Activated naive CD4-positive, alpha-beta T cell treated with anti-CD3 and anti-CD28 coated beads, Interleukin-2, amount 10 ng/mL, durations not matched to agents 7 days and 5 days (primary cell): ENCODE measurements around the gene LMO7.

Source experiments
- CTCF ChIA-PET: fragments of 350-600 bp; sonication (Branson Sonifier 250); formaldehyde crosslinking; loops from one replicate; lab custom pipeline; 2021; ENCODE audit warnings: antibody characterized with exemption; lab: Charles Lee
- DNase-seq: peaks from one replicate; pipeline ENCODE4 v3.0.0-alpha.2; 2020
- H3K27ac Mint-ChIP-seq: one replicate; pipeline ENCODE4 v1.8.0; 2021; ENCODE audit warnings: mild to moderate bottlenecking, moderate library complexity, mixed read lengths
- H3K27me3 Mint-ChIP-seq: one replicate; pipeline ENCODE4 v1.8.0; 2021; ENCODE audit warnings: mild to moderate bottlenecking, mixed read lengths
- H3K36me3 Mint-ChIP-seq: one replicate; pipeline ENCODE4 v1.8.0; 2021; ENCODE audit warnings: mixed read lengths
- H3K4me1 Mint-ChIP-seq: one replicate; pipeline ENCODE4 v1.8.0; 2021; ENCODE audit warnings: mixed read lengths
- H3K4me3 Mint-ChIP-seq: one replicate; pipeline ENCODE4 v1.8.0; 2021; ENCODE audit warnings: mild to moderate bottlenecking, moderate library complexity, mixed read lengths
- H3K9me3 Mint-ChIP-seq: one replicate; pipeline ENCODE4 v1.8.0; 2021; ENCODE audit warnings: mixed read lengths

LMO7 gene

GRCh38 chr13:75889427-75889826 is 253.3 kb downstream of the LMO7 start:
- no peak overlapping the region for H3K4me3 Mint-ChIP-seq
- no peaks in the 10 kb centered on the region for H3K36me3 Mint-ChIP-seq
- H3K9me3 Mint-ChIP-seq: no peaks in the 10 kb centered on the region
- H3K27ac Mint-ChIP-seq: no peak overlapping the region
- H3K4me1 Mint-ChIP-seq: no peaks in the 10 kb centered on the region
- no peak for DNase-seq
- H3K27me3 Mint-ChIP-seq: no peaks in the 10 kb centered on the region
- CTCF ChIA-PET: interaction anchor here (1.1 kb wide), 2 partner anchors 13 to 19 kb away, joined by 3 to 6 read pairs; no protein-coding TSS in a partner anchor

GRCh38 chr13:75895168-75895567 is 259.0 kb downstream of the LMO7 start:
- no peaks in the 10 kb centered on the region for H3K4me1 Mint-ChIP-seq
- no peak overlapping the region for H3K4me3 Mint-ChIP-seq
- H3K9me3 Mint-ChIP-seq: no peaks in the 10 kb centered on the region
- H3K27ac Mint-ChIP-seq: no peak overlapping the region
- DNase-seq: no peak
- H3K36me3 Mint-ChIP-seq: no peaks in the 10 kb centered on the region
- H3K27me3 Mint-ChIP-seq: peaks cover 3% of the 10 kb centered on the region
- CTCF ChIA-PET: no interaction called here

GRCh38 chr13:75896271-75896670 is 260.1 kb downstream of the LMO7 start:
- no peak overlapping the region for H3K27ac Mint-ChIP-seq
- H3K9me3 Mint-ChIP-seq: no peaks in the 10 kb centered on the region
- H3K4me1 Mint-ChIP-seq: no peaks in the 10 kb centered on the region
- no peaks in the 10 kb centered on the region for H3K36me3 Mint-ChIP-seq
- no peak for DNase-seq
- H3K27me3 Mint-ChIP-seq: peaks cover 3% of the 10 kb centered on the region
- no peak overlapping the region for H3K4me3 Mint-ChIP-seq
- CTCF ChIA-PET: interaction anchor here (0.6 kb wide), 1 partner anchor 1044 kb away, joined by 3 read pairs; no protein-coding TSS in a partner anchor

GRCh38 chr13:75897386-75897785 is 261.3 kb downstream of the LMO7 start:
- no peak overlapping the region for H3K4me3 Mint-ChIP-seq

GRCh38 chr13:75901501-75901900 is 265.4 kb downstream of the LMO7 start:
- Mint-ChIP-seq H3K4me1 (no peaks in the 10 kb centered on the region), H3K27ac (no peak overlapping the region), H3K4me3 (no peak overlapping the region), H3K9me3 (no peaks in the 10 kb centered on the region), H3K27me3 (peaks cover 6% of the 10 kb centered on the region), H3K36me3 (no peaks in the 10 kb centered on the region)
- no peak for DNase-seq
- CTCF ChIA-PET: no interaction called here

More at GRCh38 chr13:75897386-75897785, 261.3 kb downstream of the LMO7 start:
- no peak for DNase-seq
- CTCF ChIA-PET: no interaction called here
- Mint-ChIP-seq H3K27ac (no peak overlapping the region), H3K9me3 (no peaks in the 10 kb centered on the region), H3K36me3 (no peaks in the 10 kb centered on the region), H3K4me1 (no peaks in the 10 kb centered on the region), H3K27me3 (peaks cover 3% of the 10 kb centered on the region)

- no peak for DNase-seq
- H3K27me3 Mint-ChIP-seq: peaks cover 4% of the 10 kb centered on the region
- no peaks in the 10 kb centered on the region for H3K36me3 Mint-ChIP-seq
- H3K9me3 Mint-ChIP-seq: no peaks in the 10 kb centered on the region
- H3K4me3 Mint-ChIP-seq: no peak overlapping the region
- CTCF ChIA-PET: no interaction called here
- H3K4me1 Mint-ChIP-seq: no peaks in the 10 kb centered on the region
- H3K27ac Mint-ChIP-seq: no peak overlapping the region
These were observed 266.3 kb downstream of the LMO7 start for GRCh38 chr13:75902166-75903104.

- no peak for DNase-seq
- H3K9me3 Mint-ChIP-seq: no peaks in the 10 kb centered on the region
- peaks cover 3% of the 10 kb centered on the region for H3K27me3 Mint-ChIP-seq
- CTCF ChIA-PET: interaction anchor here (1.0 kb wide), 2 partner anchors 28 to 208 kb away, joined by 3 read pairs; no protein-coding TSS in a partner anchor
- H3K36me3 Mint-ChIP-seq: no peaks in the 10 kb centered on the region
- no peak overlapping the region for H3K27ac Mint-ChIP-seq
- no peaks in the 10 kb centered on the region for H3K4me1 Mint-ChIP-seq
- H3K4me3 Mint-ChIP-seq: no peak overlapping the region
These were observed 267.9 kb downstream of the LMO7 start for GRCh38 chr13:75904012-75904411.

GRCh38 chr13:75906315-75906714 is 270.2 kb downstream of the LMO7 start:
- no peak overlapping the region for H3K4me3 Mint-ChIP-seq
- CTCF ChIA-PET: no interaction called here
- peaks cover 3% of the 10 kb centered on the region for H3K27me3 Mint-ChIP-seq
- no peak for DNase-seq
- no peaks in the 10 kb centered on the region for H3K4me1 Mint-ChIP-seq
- H3K27ac Mint-ChIP-seq: no peak overlapping the region
- no peaks in the 10 kb centered on the region for H3K9me3 Mint-ChIP-seq
- no peaks in the 10 kb centered on the region for H3K36me3 Mint-ChIP-seq

- Mint-ChIP-seq H3K27me3 (peaks cover 3% of the 10 kb centered on the region), H3K4me1 (no peaks in the 10 kb centered on the region), H3K36me3 (no peaks in the 10 kb centered on the region), H3K4me3 (no peak overlapping the region), H3K9me3 (no peaks in the 10 kb centered on the region), H3K27ac (no peak overlapping the region)
- CTCF ChIA-PET: no interaction called here
- no peak for DNase-seq
These were observed 270.9 kb downstream of the LMO7 start for GRCh38 chr13:75907044-75907443.

GRCh38 chr13:75908141-75908540 is 272.0 kb downstream of the LMO7 start:
- Mint-ChIP-seq H3K27me3 (peaks cover 3% of the 10 kb centered on the region), H3K4me3 (no peak overlapping the region), H3K4me1 (no peaks in the 10 kb centered on the region), H3K9me3 (no peaks in the 10 kb centered on the region), H3K36me3 (no peaks in the 10 kb centered on the region), H3K27ac (no peak overlapping the region)
- CTCF ChIA-PET: interaction anchor here (0.7 to 1.3 kb wide), 2 partner anchors 32 to 1024 kb away, joined by 3 read pairs; no protein-coding TSS in a partner anchor
- no peak for DNase-seq
